ENCODE measurements around the gene ANKRD65. TPM values are rescaled to one million over a fixed set of nuclear protein-coding genes. Genes with fewer than 3 reads are reported as not detected.
"Not testable (repeated sequence)": the region's sequence is repeated elsewhere in the genome, so short reads cannot be mapped to it uniquely, and the experiment has no call there.

ANKRD65 gene
- total RNA-seq, 1 donor from 2014 or later: 4.1 TPM

- DNase-seq (ENCODE audit: low spot score): no peak
These were observed 47.1 kb downstream of the ANKRD65 start for GRCh38 chr1:1373815-1374588.

- DNase-seq (ENCODE audit: low spot score): no peak
These were observed 47.8 kb downstream of the ANKRD65 start for GRCh38 chr1:1373051-1373814.

GRCh38 chr1:1371746-1372711 lies 49.0 kb downstream of the ANKRD65 start:
- no peak for DNase-seq (ENCODE audit: low spot score)

DNA sequence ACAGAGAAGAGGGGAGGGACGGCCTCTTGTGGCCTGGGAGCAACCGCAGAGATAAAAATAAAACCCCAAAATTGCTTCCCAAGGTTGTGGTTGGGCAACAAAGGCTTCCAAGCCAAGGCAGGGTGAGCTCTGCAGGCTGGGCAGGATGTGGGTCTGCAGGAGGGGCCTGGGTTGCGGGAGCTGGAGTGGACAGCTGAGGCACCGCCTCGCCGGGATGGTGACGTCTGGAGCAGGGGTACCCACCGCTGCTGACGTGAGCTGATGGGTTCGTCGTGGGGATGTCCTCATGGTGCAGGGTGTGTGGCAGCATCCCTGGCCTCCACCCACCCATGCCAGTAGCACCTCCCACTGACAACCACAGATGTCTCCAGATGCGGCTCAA lies 49.7 kb downstream of the ANKRD65 start:
- no peak for DNase-seq (ENCODE audit: low spot score)

DNA sequence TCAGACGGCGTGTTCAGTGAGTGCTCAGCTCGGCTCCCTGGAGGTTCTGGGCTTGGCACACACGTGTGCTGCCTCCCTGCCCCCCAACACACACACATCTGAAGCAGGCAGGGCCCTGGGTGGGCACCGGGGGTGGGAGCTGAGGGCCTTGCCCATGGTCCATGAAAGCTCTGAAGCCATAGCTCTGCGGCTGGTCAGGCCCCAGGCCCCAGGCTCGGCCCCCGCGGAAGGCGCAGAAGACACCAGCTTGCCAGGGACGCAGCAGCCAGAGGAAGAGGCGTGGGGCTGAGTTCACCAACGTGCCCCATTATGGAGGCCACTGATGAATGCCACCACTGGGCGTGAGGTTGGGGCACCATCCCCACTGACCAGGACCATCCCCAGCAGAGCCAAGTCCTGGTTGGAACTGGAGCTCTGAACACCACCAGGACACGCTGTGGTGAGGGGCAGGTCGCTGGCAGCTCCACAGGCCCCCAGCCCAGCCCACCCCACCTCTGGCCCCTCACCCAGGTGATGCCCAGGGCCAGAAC lies 50.2 kb downstream of the ANKRD65 start:
- no peak for DNase-seq (ENCODE audit: low spot score)

- not testable (repeated sequence) for DNase-seq (ENCODE audit: low spot score)
These were observed 51.0 kb downstream of the ANKRD65 start for GRCh38 chr1:1370094-1370493.

Other genes with a start within 250 kb of the ANKRD65 start
- gene TTLL10, start 247.4 kb downstream of the ANKRD65 start, total RNA-seq: 1.4 TPM
- gene TNFRSF18, start 214.7 kb downstream of the ANKRD65 start, total RNA-seq: 0.80 TPM
- gene TNFRSF4, start 207.1 kb downstream of the ANKRD65 start, total RNA-seq: 10.7 TPM
- gene SDF4, start 189.3 kb downstream of the ANKRD65 start, total RNA-seq: 144 TPM
- gene B3GALT6, start 189.0 kb downstream of the ANKRD65 start, total RNA-seq: 14.1 TPM
- 2.9 TPM for gene C1QTNF12, start 174.6 kb downstream of the ANKRD65 start, total RNA-seq
- 56.5 TPM for gene UBE2J2, start 147.4 kb downstream of the ANKRD65 start, total RNA-seq
- gene SCNN1D, start 140.8 kb downstream of the ANKRD65 start, total RNA-seq: 2.1 TPM
- 36.6 TPM for gene ACAP3, start 113.3 kb downstream of the ANKRD65 start, total RNA-seq
- gene PUSL1, start 112.7 kb downstream of the ANKRD65 start, total RNA-seq: 11.6 TPM
- gene INTS11, start 96.6 kb downstream of the ANKRD65 start, total RNA-seq: 74.7 TPM
- 19.7 TPM for gene CPTP, start 96.5 kb downstream of the ANKRD65 start, total RNA-seq
- gene TAS1R3, start 90.0 kb downstream of the ANKRD65 start, total RNA-seq: 0.19 TPM
- 52.1 TPM for gene DVL1, start 71.9 kb downstream of the ANKRD65 start, total RNA-seq
- gene MXRA8, start 62.7 kb downstream of the ANKRD65 start, total RNA-seq: 109 TPM
- 120 TPM for gene AURKAIP1, start 46.1 kb downstream of the ANKRD65 start, total RNA-seq
- 162 TPM for gene CCNL2, start 21.9 kb downstream of the ANKRD65 start, total RNA-seq
- 122 TPM for gene MRPL20, start 14.0 kb downstream of the ANKRD65 start, total RNA-seq
- 41.1 TPM for gene VWA1, start 14.4 kb upstream of the ANKRD65 start, total RNA-seq
- 0.51 TPM for gene ATAD3C, start 28.4 kb upstream of the ANKRD65 start, total RNA-seq
- gene ATAD3B, start 50.5 kb upstream of the ANKRD65 start, total RNA-seq: 12.6 TPM
- gene ATAD3A, start 90.9 kb upstream of the ANKRD65 start, total RNA-seq: 26.2 TPM
- 1.4 TPM for gene TMEM240, start 119.3 kb upstream of the ANKRD65 start, total RNA-seq
- 144 TPM for gene SSU72, start 153.6 kb upstream of the ANKRD65 start, total RNA-seq
- 2.9 TPM for gene FNDC10, start 178.9 kb upstream of the ANKRD65 start, total RNA-seq
- 37.9 TPM for gene MIB2, start 194.2 kb upstream of the ANKRD65 start, total RNA-seq
- gene MMP23B, start 210.9 kb upstream of the ANKRD65 start, total RNA-seq: 17.2 TPM
- gene CDK11B, start 237.7 kb upstream of the ANKRD65 start, total RNA-seq: 20.8 TPM